ENCODE results near the gene MARCHF4. TPM values are rescaled to one million over a fixed set of nuclear protein-coding genes. Genes with fewer than 3 reads are reported as not detected.

MARCHF4 gene
- total and polyA plus RNA-seq, 9 of the 15 experiments (the other 6 are each of a cell fraction or from before 2014, with no cell fraction given), result 0.05 TPM; not detected in 8

- TF ChIP-seq HMBOX1 (IDR thresholded peaks at IDR 0.05), result no peak
These were observed 5.4 kb downstream of the MARCHF4 start (continued) for GRCh38 chr2:216366777-216367471.

- Histone ChIP-seq H3K9me3 (replicated peaks; ENCODE audit: control insufficient read depth, insufficient read depth, low read depth, low read length) (no peaks in the 10 kb centered on the region), H3K9me1 (ENCODE audit: control insufficient read depth, insufficient read depth, low read length) (no peaks in the 10 kb centered on the region), H3K4me1 (replicated peaks in 1 of 2; ENCODE audit: control insufficient read depth in 2 of 2, insufficient read depth in 2 of 2, low read length in 2 of 2) (no peaks in the 10 kb centered on the region), H4K20me1 (replicated peaks; ENCODE audit: control insufficient read depth, insufficient read depth, low read length) (no peaks in the 10 kb centered on the region), H3K4me2 (ENCODE audit: insufficient read depth, low read length) (no peak overlapping the region), H3K79me2 (ENCODE audit: control insufficient read depth, insufficient read depth, low read length) (no peaks in the 10 kb centered on the region), H3K4me3 (no peak overlapping the region), H2AFZ (ENCODE audit: low read depth, low read length) (no peak overlapping the region), H3K36me3 (ENCODE audit: control insufficient read depth, insufficient read depth, low read length) (no peaks in the 10 kb centered on the region), H3K9ac (ENCODE audit: insufficient read depth in 1 of 2, low read depth in 2 of 2, low read length in 2 of 2) (no peak overlapping the region), H3K27ac (ENCODE audit: extremely low read depth, low read depth, low read length) (no peak overlapping the region), H3K27me3 (ENCODE audit: control insufficient read depth in 2 of 2, insufficient read depth in 2 of 2, low read length in 2 of 2) (peaks cover 0 to 5% of the 10 kb centered on the region in 2 experiments; a peak in 2 of 5 replicates)
- TF ChIP-seq RBM34 (IDR thresholded peaks at IDR 0.05; ENCODE audit: borderline replicate concordance, insufficient read depth, low read length) (no peak), POLR3A (IDR thresholded peaks at IDR 0.05; ENCODE audit: borderline replicate concordance, extremely low read depth, insufficient read depth, insufficient read length) (no peak), SIN3B (IDR thresholded peaks at IDR 0.05; ENCODE audit: low read depth) (no peak), MXD1 (CRISPR knock-in tag; IDR thresholded peaks at IDR 0.05; ENCODE audit: borderline replicate concordance, poor library complexity, severe bottlenecking) (no peak), ZNF41 (CRISPR knock-in tag; conservative IDR thresholded peaks at IDR 0.05) (no peak), MCM5 (IDR thresholded peaks at IDR 0.05; ENCODE audit: low read depth) (no peak), ILF3 (IDR thresholded peaks at IDR 0.05; ENCODE audit: borderline replicate concordance) (no peak)
- FAIRE-seq, result no peak
- in situ Hi-C loops (cut with MboI) (no loop called here), intact Hi-C loops (cut with micrococcal nuclease) (no loop called here)
- ChIA-PET CTCF (ENCODE audit: low intra/inter-chr PET ratio) (no interaction called here), POLR2A (interaction anchor here (0.6 kb wide), 1 partner anchor 9 kb away, joined by 3 read pairs; no protein-coding TSS in a partner anchor)
- DNase-seq (ENCODE audit: extremely low read depth in 1 of 4, low spot score in 3 of 4), result no peak
- BruUV-seq (replicated peaks), result no TSS peak
- WGBS (ENCODE audit: insufficient coverage, low coverage, missing lambda C conversion rate), result 0% methylated on average over 2 of the region's 2 CpGs
- ATAC-seq, result no peak
These were observed 6.8 kb downstream of the MARCHF4 start for GRCh38 chr2:216365518-216365917.

All from K562 (cell line).